ENCODE data around the gene TECPR2. TPM values are rescaled to one million over a fixed set of nuclear protein-coding genes. Genes with fewer than 3 reads are reported as not detected.

The TECPR2 gene
- total RNA-seq, 2 experiments from 2014 or later, result 8.4 to 9.7 TPM

DNA sequence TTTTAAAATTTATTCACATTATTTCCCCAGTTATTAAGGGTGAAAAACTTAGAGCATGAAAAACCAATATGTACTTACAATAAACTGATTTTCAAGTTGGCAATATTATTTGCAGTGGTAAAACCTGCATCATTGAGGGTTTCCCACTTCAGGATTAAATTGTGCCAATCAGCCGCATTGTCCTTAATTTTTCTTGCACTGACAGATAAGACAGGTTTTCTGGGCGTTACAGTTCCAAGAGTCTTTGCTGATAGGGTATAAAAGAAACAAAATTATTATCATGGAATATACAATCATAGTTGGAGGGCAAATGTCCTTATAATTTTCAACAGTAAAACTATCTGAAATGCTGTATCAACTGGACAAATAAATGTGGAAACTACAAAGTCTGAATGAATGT, 3.4 kb upstream of the TECPR2 start:
- POLR2A ChIA-PET, result no interaction called here
- CTCF ChIA-PET, result no interaction called here

DNA sequence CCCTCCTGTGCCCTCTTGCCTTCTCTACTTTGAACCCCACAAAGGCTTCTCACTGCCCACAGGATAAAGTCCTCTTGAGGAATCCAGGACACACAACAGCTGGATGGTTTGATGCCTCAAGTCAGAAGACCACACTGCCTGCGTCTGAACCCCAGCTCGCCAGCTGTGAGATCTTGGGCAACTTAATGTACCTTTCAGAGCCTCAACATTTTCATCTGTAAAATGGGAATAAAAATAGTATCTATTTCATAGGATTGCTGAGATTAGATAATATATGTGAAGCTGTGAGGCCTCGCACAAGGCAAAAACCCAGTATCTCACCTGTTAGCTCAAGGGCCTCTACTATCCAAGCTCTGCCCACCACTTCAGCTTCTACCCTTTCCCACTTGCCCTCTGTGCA, 2.4 kb upstream of the TECPR2 start:
- ChIA-PET POLR2A (interaction anchor here (0.5 kb wide), 1 partner anchor 1040 kb away, joined by 6 read pairs; no protein-coding TSS in a partner anchor), CTCF (no interaction called here)

- POLR2A ChIA-PET, result interaction anchor here (0.9 to 1.7 kb wide), 3 partner anchors 42 to 162 kb away, joined by 3 to 7 read pairs (median 5); partner anchors contain the start of gene ZNF839
Measured at GRCh38 chr14:102362084-102362483, 657 bp upstream of the TECPR2 start.

GRCh38 chr14:102363182-102363943, 622 bp downstream of the TECPR2 start:
- POLR2A ChIA-PET, result interaction anchor here (0.6 to 1.7 kb wide), 3 partner anchors 27 to 72 kb away, joined by 3 to 7 read pairs (median 4); partner anchors contain the start of gene ZNF839
- CTCF ChIA-PET, result interaction anchor here (1.5 kb wide), 2 partner anchors 48 to 49 kb away, joined by 4 to 5 read pairs; no protein-coding TSS in a partner anchor

More at GRCh38 chr14:102362084-102362483, 657 bp upstream of the TECPR2 start:
- CTCF ChIA-PET, result interaction anchor here (0.6 to 1.5 kb wide), 4 partner anchors 46 to 163 kb away, joined by 3 to 5 read pairs (median 4); no protein-coding TSS in a partner anchor

DNA sequence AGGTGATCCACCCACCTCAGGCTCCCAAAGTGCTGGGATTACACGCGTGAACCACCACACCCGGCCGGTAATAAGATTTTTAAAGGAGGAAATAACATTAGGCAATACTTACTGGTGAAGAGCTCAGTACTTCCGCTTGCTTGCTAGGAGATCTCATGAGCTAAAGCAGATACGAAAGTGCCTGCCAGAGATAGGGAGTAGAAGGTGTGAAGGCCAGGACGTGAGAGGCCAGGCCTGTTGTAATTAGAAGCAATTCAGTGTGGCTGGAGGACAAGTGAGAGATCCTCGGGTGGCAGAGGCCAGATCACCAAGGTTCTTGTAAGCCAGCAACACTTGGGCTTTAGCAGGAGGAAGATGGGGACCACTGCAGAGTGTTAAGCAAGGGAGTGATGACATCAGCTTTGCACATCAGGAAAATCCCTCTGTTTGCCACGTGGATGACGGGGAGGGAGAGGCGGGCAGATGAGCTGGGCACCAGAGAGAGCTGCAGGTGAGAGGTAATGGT, 7.6 kb downstream of the TECPR2 start:
- ChIA-PET POLR2A (no interaction called here), CTCF (no interaction called here)

- POLR2A ChIA-PET, result no interaction called here
Measured at GRCh38 chr14:102371361-102371760, 8.6 kb downstream of the TECPR2 start.

DNA sequence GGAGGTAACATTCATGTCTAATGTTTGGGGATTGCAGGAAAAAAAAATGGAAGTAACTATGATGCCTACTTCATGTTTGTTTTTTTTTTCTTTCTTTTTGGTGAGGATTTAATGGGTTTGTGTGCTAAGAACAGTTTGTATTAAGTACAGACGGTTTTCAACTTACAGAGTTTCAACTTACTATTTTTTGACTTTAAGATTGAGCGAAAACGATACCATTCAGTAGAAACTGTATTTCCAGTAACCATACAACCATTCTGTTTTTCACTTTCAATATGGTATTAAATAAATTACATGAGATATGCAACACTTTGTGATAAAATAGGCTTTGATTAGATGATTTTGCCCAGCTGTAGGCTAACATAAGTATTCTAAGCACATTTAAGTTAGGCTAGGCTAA, 10.4 kb downstream of the TECPR2 start:
- ChIA-PET CTCF (no interaction called here), POLR2A (no interaction called here)

More at GRCh38 chr14:102371361-102371760, 8.6 kb downstream of the TECPR2 start:
- CTCF ChIA-PET, result no interaction called here

- ChIA-PET POLR2A (no interaction called here), CTCF (no interaction called here)
Measured at GRCh38 chr14:102374264-102374663, 11.5 kb downstream of the TECPR2 start.

GRCh38 chr14:102375119-102375518, 12.4 kb downstream of the TECPR2 start:
- POLR2A ChIA-PET, result interaction anchor here (0.7 kb wide), 1 partner anchor 33 kb away, joined by 3 read pairs; no protein-coding TSS in a partner anchor
- CTCF ChIA-PET, result no interaction called here

DNA sequence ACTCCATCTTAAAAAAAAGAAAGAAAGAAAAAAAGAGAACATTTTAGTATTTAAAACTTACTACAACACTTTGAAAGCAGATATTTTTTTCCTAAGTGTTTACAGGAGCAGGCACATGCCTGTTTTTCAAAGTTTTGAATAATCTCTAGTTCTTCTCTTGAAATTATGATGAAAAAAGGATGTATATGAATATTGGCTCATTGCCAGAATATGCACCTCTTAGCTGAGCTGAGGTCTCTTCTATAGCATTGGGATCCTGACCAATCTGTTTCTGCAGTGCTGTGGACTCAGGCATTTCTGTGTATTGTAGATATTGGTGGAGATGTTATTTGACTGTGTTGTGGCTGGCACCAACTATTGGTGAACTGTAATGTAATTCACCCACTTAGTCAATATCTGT, 15.0 kb downstream of the TECPR2 start:
- ChIA-PET CTCF (no interaction called here), POLR2A (no interaction called here)

GRCh38 chr14:102378830-102379229, 16.1 kb downstream of the TECPR2 start:
- CTCF ChIA-PET, result no interaction called here
- POLR2A ChIA-PET, result no interaction called here

DNA sequence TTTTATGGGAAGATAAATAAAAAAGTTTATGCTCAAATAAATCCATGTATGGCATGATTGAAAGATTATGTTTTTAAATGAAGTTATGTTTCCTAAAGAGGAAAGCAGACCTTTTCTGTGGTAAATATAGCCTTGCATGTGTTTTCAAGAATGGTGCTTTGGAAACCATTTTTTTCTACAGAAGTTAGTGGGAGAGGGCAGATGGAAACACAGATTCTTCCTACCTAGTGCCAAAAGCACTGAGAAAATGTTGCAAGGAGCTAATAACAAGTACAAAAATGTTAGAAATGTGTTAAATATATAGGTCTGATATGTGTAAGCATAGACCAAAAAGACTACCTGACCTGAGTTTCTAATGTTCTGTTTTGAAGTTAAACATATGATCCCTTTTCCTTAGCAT, 24.3 kb downstream of the TECPR2 start:
- ChIA-PET POLR2A (no interaction called here), CTCF (no interaction called here)

DNA sequence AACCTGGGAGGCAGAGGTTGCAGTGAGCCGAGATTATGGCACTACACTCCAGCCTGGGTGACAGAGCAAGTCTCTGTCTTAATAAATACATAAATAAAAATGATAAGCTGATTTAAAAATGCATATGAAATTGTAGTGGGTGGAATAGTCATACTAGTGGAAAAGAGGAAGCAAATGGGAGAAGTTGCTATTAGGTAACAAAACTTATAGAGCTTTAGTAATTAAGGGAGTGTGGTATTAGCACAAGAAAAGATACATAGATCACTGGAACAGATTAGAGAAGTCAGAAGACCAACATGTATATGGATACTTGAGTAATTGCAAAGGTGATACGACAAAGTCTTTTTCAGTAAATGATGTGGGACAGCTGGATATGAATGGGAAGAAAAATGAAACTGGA, 26.5 kb downstream of the TECPR2 start:
- ChIA-PET POLR2A (no interaction called here), CTCF (no interaction called here)

GRCh38 chr14:102390064-102390855, 27.5 kb downstream of the TECPR2 start:
- POLR2A ChIA-PET, result no interaction called here

DNA sequence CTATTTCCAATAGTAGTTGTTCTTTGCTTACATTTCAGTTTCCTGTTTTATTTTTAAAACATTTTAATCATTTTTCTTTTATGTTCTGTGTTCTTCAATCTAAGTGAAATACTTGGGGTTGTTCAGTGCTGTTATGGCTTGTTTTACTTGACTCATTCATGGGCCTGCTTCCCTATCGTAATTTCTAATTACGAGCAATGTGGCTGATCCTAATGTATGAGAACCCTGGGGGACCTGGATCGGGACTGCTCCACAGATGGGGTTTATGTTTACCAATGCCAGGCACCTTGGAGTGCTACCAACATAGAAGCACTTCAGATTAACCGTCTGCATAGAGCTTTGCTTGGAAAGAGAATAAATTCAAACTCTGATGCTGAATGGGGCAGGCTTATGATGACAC, 29.8 kb downstream of the TECPR2 start:
- ChIA-PET CTCF (interaction anchor here (0.6 kb wide), 1 partner anchor 411 kb away, joined by 3 read pairs; no protein-coding TSS in a partner anchor), POLR2A (no interaction called here)

More at GRCh38 chr14:102390064-102390855, 27.5 kb downstream of the TECPR2 start:
- CTCF ChIA-PET, result no interaction called here

- ChIA-PET POLR2A (no interaction called here), CTCF (interaction anchor here (1.2 kb wide), 1 partner anchor 161 kb away, joined by 3 read pairs; no protein-coding TSS in a partner anchor)
Measured at GRCh38 chr14:102394717-102395375, 32.1 kb downstream of the TECPR2 start.

DNA sequence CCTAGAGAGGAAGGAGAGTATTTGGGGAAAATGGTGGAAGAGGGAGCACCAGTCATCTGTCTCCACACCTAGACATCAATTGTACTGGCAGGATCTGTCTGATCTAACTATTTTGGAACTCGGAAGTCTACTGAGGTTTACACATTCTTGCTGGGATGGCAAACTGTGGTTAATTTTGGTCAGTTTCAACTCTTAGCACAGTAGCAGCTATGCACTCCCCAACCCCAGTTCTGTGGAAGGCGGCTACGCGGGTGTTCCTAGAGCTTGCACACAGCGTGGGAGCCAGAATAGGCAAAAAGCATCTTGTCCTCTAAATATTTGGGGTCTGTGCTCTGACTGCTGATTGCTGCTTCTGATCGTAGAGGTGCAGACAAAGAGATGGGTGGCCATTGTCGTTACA, 33.8 kb downstream of the TECPR2 start:
- POLR2A ChIA-PET, result no interaction called here
- CTCF ChIA-PET, result no interaction called here

GRCh38 chr14:102403028-102403427, 40.3 kb downstream of the TECPR2 start:
- ChIA-PET POLR2A (no interaction called here), CTCF (no interaction called here)

- ChIA-PET POLR2A (no interaction called here), CTCF (no interaction called here)
Measured at GRCh38 chr14:102407258-102407657, 44.5 kb downstream of the TECPR2 start.

DNA sequence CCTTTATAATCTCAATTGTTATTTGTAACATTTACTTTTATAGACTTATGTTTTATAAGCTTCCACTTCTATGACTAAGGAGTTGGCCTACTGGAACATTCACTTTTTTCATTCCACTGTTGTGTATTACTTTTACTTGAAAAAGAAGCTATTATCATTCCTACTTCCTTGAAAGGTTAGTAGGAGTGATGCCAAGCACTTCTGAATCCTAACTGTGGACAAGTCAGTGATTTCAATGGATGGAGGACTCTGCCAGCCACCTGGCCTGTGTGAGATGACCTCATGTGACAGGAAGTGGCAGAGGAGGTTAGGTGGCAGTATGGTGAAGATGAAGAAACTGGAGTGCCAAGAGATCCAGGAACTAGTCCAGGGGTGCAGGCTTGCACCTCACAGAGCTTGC, 46.0 kb downstream of the TECPR2 start:
- POLR2A ChIA-PET, result no interaction called here
- CTCF ChIA-PET, result no interaction called here

All from activated CD8-positive, alpha-beta memory T cell treated with anti-CD3 and anti-CD28 coated beads for 36 hours (primary cell).